GM19193 (cell line): Measurements from ENCODE around the gene NOTCH1.

Experiments
- POLR2A ChIP-seq: IDR thresholded peaks from 4 replicates; pipeline ENCODE4 v1.6.1; 2011; ENCODE audit not compliant: insufficient read depth, insufficient read length; ENCODE audit errors: extremely low read depth

The NOTCH1 gene

DNA sequence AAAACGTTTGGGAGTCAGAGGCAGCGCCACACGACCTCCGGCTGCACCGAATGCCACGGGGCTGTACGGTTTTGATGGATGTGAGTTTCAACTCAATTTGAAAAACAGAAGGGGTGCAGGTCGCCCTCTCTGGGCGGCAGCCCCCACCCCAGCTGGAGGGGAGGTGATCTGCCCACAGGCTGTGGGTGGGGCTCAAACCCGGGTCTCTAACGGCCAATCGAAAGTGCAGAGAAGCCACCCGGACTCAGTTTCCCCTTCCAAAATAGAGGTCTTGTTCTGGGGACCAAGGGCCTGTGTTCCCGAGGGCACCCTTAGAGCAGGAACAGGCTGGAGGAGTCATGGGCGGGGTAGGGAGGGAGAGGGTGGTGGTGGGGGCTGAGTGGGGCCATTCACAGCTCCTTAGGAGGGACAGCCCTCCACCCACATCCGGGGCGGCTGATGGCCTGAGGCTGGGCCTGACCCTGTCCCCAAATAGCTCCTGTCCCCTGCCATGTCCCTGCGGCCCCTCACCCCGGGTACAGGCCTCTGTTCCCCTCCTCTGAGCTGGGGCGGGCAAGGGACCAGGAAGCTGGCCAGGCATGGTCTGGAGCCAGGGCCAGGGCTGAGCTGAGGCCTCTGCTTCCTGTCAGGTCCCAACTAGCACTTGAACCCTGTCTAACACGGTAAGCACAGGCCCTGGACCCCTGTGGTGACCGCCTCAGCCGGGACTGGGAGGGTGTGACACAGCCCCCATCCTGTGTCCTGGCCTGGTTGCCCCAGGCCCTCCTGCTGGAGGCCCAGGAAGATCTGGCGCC, 22.6 kb upstream of the NOTCH1 start:
- TF ChIP-seq POLR2A: no peak

DNA sequence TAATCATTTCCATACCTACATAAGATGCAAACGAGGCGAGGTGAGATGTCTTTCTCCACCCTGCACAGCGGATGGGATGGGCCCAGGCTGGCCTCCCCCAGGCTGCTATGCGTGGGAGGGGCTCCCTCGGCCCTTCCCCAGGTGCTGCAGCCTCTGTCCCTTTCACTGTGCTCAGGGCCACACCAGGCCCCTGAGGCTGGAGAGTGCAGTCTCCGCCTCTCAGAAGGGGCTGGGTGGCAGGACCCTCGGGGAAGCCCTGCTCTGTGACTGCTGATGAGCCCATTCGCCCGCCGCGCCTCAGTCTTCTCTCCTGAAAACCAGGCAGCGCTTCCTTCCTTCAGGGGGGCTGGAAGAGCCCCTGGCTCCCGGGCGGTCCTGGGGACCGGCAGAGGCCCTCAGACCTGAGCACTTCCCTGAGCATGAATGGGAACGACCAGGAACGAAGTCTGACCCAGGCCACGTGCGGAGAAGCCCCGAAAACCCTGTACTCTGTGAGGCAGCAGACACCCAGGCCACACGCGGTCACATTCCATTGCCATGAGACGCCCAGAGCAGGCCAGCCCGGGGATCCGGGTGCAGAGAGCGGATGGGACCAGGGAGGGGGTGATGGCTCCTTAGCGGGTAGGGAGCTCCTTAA, 21.9 kb upstream of the NOTCH1 start:
- no peak for TF ChIP-seq POLR2A

DNA sequence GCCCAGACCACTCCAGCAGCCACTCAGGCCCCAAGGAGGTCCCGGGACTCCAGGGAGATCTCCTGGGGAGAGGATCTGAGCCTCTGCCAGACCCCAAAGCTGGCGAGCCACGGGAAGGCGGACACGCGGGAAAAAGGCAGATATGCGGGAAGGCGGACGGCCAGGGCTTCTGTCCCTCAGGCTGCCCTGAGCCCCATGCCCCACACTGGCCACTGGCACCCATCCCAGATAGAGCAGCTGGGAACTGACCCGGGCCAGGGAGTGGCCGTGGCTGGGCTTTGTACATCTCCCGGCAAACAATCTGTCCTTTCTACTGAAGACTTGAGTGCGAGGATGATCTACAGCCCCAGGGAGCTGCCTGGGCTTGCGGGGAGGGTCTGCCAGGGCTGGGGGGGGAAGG, 21.1 kb upstream of the NOTCH1 start:
- no peak for TF ChIP-seq POLR2A

DNA sequence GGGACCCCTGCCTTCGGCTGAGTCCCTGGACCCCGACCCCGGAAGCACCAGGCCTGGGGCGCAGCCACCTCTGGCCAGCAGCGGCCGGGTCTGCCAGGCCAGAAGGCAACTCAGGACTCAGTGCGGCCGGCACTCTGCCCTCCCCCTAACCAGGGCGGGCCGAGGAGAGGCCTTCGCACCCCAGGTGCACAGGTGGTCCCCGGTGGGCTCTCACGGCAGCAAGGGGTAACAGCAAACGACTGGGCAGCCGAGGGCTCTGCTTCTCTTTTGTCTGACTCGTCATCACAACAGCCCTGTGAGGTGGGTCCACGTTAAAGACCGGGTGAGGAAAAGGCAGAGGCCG, 20.7 kb upstream of the NOTCH1 start:
- TF ChIP-seq POLR2A: no peak

DNA sequence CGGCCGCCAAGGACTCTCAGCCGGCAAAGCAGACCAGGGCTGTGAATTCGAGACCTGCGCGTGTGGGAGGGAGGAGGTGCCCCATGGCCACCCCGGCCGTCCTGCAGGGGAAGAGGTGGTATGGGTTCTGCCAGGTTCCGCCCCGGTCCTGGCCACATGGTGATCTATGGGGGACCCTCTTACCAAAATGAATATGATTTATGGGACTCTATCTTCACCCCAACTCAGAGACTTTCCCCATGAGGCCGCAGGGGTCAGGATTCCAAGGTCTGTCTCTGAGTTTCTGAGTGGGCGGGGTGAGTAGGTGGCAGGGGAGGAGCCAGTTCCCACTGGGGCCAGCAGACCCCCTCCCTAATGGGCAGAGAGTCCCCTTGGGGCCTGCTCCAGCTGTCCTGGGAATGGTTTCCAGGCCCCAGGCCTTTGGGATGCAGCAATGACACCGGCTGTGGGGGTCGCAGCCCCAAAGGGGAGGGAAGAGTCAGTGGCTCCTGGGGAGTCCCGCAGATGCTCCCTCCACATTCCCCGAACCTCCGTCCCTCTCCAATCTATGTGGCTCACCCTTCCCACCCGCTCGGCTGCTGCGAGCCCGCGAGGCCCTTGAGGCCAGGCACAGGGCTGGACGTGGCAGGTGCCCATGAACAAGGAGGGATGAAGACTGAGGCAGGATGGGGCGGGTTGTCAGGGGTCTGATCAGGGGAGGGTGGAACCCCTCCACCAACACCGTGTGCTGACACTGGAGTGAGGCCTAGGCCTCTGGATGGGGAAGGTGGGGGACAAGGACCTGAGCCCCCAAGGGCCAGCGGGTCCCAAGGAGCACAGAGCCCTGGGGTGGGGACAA, 20.1 kb upstream of the NOTCH1 start:
- no peak for TF ChIP-seq POLR2A

DNA sequence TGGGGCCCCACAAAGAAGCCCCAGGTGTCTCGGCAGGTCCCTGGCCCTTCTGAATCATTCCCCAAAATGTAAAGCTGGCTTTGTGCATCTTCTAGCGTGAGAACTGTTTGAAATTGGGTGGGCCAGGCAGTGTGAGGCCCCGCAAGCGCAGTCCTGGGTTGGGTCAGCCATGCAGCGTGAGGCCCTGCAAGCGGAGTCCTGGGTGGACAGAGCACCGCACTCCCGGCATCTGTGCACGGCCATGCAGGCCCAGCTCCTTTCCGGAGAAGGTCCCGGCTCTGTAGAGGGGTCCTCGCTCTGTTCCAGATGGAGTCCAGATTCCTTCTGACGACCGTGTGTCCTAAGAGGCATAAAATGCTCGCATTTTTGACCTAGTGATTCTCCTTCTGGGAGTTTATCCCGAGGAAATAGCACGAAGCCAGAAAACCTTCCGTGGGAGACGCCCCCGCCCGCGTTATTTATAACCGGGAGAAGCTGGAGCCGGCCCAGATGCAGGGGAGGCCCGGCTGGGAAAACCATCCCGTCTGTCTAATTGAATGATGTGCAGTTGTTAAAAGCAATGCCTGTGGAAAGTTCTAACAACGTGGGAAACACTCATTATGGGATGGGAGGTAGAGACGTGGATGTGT, 19.4 kb upstream of the NOTCH1 start:
- TF ChIP-seq POLR2A: no peak

DNA sequence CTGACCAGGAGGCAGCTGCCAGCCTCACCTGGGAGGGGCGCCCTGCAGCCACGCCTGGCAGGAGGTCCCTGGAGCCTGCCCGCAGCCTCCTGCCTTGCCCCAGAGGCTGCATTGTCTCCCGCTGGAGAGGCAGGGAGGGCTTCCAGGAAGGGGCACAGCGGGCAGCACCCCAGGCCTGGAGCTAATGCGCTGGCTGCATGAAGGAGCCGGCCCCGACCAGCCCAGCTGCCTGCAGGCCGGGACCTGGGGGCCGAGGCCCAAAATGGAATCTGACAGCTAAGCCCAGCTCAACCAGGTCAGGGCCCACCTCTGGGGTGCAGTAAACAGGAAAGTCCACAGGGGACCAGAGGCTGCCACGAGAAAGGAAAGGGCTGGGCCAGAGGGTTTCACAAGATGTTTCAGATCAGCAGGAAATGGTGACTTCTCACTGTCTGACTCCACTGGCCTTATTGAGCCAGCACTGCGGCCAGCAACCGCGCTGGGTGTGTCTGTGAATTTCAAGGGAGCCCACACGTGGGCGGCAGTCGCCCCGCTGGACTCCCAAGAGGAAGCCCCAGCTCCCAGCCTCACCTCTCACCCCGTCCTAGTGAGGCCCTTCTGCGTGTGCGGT, 18.6 kb upstream of the NOTCH1 start:
- no peak for TF ChIP-seq POLR2A

DNA sequence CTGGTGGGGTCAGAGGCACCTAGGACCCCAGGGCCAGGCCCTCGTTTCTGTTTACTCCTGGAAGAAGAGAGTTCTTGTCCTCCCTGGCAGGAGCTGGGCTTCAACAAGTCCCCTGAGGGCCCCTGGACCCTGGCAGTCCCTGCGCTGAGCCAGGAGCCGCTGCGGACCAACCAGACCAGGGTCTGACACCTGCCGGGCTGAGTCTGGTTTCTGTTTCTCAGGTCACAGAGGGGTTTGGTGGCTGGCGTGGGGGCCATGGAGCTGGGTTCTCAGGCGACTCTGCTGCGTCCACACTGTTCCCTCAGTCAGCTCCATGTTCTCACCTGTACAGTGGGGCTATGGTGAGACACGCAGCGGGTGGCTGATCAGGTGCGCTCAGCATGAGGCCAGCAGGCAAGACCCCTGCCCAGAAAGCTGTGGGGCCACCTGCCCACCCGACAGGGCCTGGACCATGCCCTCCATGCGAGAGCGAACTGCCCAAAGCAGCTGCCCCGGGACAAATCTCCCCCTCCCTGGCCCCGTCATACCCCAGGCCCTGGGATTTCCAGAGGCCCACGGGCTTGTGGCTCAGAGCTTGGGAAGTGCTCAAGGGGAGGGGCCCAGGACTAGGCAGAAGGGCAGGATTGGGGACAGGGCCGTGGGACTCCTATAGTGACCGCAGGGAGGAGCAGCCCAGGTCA, 17.9 kb upstream of the NOTCH1 start:
- no peak for TF ChIP-seq POLR2A

DNA sequence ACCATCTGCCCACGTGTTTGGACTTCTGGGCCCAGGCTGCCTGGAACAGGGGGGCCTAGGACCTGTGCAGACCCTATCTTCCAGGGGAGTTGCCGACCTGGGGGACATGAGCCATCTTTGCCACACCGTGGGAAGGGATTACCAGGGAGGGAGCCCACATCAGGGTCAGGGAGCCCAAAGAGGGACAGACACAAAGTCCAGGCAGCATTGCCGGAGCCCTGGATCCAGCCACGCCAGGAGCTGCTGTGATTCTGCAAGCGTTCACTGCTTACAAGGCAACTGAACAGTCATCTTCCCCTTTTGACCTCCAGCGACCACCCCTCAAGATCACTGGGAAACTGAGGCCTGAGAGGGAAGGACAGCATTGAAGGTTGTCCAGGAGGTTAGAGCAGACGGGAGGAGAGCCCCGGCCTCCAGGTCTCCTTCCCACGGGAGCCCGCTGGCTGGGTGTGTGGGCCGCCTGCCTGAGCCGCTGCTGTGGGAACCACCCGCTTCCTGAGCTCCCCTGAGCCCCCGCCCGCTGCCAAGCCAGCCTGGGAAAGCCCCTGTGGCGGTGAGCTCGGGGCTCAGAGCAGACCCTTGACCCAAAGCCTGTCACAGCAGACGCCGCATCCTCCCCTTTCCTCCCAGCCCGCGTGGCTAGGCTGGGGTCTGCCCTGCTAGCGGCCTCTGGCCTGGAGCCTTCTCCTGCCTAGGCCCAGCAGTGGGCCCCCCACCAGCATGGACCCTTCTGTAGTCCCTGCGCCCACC, 17.1 kb upstream of the NOTCH1 start:
- TF ChIP-seq POLR2A: no peak

DNA sequence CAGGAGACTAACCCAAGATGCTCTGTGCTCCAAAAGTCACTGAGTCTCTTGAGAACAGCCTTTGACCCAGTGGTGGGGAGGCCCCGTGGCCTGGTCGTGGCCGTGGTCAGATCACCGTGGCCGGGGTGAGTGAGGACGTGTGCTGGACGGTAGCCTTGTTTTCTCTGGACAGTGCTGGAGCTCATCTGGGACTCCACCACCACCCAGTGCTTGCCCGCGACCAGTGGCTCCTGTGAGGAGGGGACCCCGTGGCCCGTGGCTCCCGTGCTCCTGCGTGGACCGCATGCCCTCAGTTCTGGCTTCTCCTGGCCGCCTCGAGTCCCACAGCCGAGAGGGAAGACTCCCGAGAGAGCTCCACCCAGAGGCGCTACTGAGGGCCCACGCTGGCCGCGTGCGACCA, 15.9 kb upstream of the NOTCH1 start:
- no peak for TF ChIP-seq POLR2A

DNA sequence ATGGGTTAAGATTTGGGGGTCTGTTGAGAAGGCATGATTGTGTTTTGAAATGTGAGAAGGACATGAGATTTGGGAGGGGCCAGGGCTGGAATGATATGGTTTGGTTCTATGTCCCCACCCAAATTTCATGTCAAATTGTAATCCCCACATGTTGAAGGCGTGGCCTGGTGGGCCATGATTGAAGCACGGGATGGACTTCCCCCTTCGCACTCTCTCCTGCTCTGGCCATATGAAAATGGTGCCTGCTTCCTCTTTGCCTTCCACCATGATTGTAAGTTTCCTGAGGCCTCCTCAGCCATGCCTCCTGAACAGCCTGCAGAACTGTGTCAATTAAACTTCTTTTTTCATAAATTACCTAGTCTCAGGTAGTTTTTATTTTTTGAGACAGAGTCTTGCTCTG, 14.7 kb upstream of the NOTCH1 start:
- no peak for TF ChIP-seq POLR2A

DNA sequence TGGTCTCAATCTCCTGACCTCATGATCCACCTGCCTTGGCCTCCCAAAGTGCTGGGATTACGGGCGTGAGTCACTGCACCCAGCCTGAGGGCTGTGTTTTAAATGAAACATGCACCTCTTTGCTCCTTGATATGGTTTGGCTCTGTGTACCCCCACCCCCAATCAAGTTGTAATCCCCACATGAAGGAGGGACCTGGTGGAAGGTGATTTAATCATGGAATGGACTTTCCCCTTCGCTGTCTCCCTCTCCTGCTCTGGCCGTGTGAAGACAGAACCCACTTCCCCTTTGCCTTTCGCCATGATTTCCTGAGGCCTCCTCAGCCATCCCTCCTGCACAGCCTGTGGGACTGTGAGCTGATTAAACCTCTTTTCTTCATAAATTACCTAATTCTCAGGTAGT, 12.5 kb upstream of the NOTCH1 start:
- TF ChIP-seq POLR2A: no peak

DNA sequence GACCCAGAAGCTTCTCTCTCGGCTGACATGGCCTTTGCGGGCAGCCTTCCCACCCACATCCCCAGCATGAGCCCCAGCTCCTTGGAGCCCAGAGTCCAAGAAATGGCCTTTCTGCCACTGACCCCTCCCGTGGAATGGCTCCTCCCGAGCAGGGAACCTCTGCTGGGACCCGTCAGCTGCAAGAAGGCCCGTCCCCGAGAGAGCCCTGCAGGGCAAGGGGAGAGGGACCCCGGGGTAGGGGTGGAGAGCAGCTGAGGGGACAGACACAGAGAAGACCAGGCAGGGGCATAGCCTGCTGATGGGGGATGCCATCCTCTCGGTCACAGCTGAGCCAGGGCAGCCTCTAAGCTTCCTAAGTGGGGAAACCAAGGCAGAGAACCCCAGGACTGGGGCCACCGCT, 11.2 kb upstream of the NOTCH1 start:
- TF ChIP-seq POLR2A: no peak

DNA sequence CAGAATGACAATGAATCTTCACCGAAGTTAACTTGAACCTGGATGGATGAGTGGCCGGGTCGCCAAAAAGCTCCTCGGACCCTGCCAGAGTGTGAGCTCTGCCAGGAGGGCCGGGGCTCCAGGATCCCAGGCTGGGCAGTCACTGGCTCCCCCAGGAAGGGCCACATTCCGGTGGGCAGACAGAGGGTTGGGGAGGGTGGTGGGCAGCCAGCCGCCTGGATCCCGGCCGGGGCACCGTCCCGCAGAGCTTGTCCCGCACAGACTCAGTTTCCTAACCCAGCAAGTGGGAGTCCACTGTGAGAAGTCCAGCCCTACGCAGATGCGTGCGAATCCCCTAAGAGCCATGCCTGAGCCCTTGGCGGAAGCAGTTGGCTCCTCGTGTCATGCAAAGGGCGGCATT, 10.3 kb upstream of the NOTCH1 start:
- no peak for TF ChIP-seq POLR2A
